A549 (cell line): ENCODE data around the gene RBCK1. TPM values are rescaled to one million over a fixed set of nuclear protein-coding genes. Genes with fewer than 3 reads are reported as not detected.
A peak's percentile ranks its signal among the peaks of the same experiment; 100 is the strongest.

Source experiments
- ATAC-seq, 2 experiments: fragments of 200-7000 bp in 1 of 2; fragments of >200 bp in 1 of 2; cut with Nextera tagmentation in 1 of 2; cut with Tn5 transposase in 1 of 2; 3 replicates each; pipeline versions ENCODE4 v1.8.0 to v1.9.1; 2018 to 2020; ENCODE audit warnings: mild to moderate bottlenecking in 1 of 2, moderate library complexity in 1 of 2
- CTCF ChIA-PET: fragments of 300-600 bp; sonication (Branson Sonifier 250); formaldehyde crosslinking; extraction: SDS; loops from one replicate; lab custom pipeline; 2021; ENCODE audit warnings: antibody characterized with exemption, inconsistent platforms; lab: Yijun Ruan, JAX
- POLR2A ChIA-PET: fragments of 350-600 bp; formaldehyde crosslinking; extraction: SDS; loops from one replicate; lab custom pipeline; 2021; ENCODE audit warnings: antibody characterized with exemption, inconsistent platforms; lab: Yijun Ruan, JAX
- DNase-seq, 2 experiments: peaks; one replicate each; pipeline versions ENCODE4 v3.0.0 to v3.0.0-alpha.2; 2011 to 2016; ENCODE audit warnings: low read depth in 1 of 2, low spot score in 1 of 2
- FAIRE-seq: peaks from 2 replicates; lab custom pipeline; 2011; peaks lifted over from hg19 to GRCh38; lab: Jason Lieb, UNC
- H3K27ac ChIP-seq, 2 experiments: fragments of >200 bp; sonication (Bioruptor Twin); formaldehyde crosslinking; 3 replicates each; pipeline ENCODE4 v1.5.1; 2016 to 2017
- H3K4me1 ChIP-seq: fragments of >200 bp; sonication (Bioruptor Twin); formaldehyde crosslinking; 3 replicates; pipeline ENCODE4 v1.6.1; 2016
- H3K4me2 ChIP-seq: fragments of >200 bp; sonication (Bioruptor Twin); formaldehyde crosslinking; 3 replicates; pipeline ENCODE4 v1.6.1; 2016
- H3K4me3 ChIP-seq: fragments of >200 bp; sonication (Bioruptor Twin); formaldehyde crosslinking; 3 replicates; pipeline ENCODE4 v1.5.1; 2016
- H3K9me3 ChIP-seq: fragments of >200 bp; sonication (Bioruptor Twin); formaldehyde crosslinking; 3 replicates; pipeline ENCODE4 v1.6.1; 2016
- BHLHE40 ChIP-seq: IDR thresholded peaks from 2 replicates; pipeline ENCODE4 v1.6.1; 2012; ENCODE audit warnings: low read depth, low read length, inconsistent platforms
- CEBPB ChIP-seq, 2 experiments: fragments of >200 bp in 1 of 2; sonication (Bioruptor Twin) in 1 of 2; formaldehyde crosslinking in 1 of 2; IDR thresholded peaks; 2 replicates each; pipeline ENCODE4 v1.6.1; 2012 to 2016
- CHD4 ChIP-seq: fragments of 200-600 bp; sonication (generic); IDR thresholded peaks from 2 replicates; pipeline ENCODE4 v1.6.1; 2016; ENCODE audit warnings: antibody characterized with exemption, mild to moderate bottlenecking, borderline replicate concordance
- EHMT2 ChIP-seq: fragments of 200-600 bp; sonication (generic); IDR thresholded peaks from 2 replicates; pipeline ENCODE4 v1.6.1; 2016; ENCODE audit warnings: antibody characterized with exemption, low read depth, mild to moderate bottlenecking, moderate library complexity
- EP300 ChIP-seq, 2 experiments: fragments of >200 bp; sonication (Bioruptor Twin); formaldehyde crosslinking; IDR thresholded peaks; 2 replicates in 1 of 2; 3 replicates in 1 of 2; pipeline ENCODE4 v1.6.1; 2016 to 2017
- ESRRA ChIP-seq: fragments of 150-350 bp; IDR thresholded peaks from 2 replicates; pipeline ENCODE4 v1.6.1; 2014; ENCODE audit warnings: mild to moderate bottlenecking, low read length, borderline replicate concordance
- FOXS1 ChIP-seq: fragments of 250-450 bp; sonication (Bioruptor Pico); IDR thresholded peaks from 2 replicates; pipeline ENCODE4 v1.5.0; 2020; ENCODE audit warnings: mild to moderate bottlenecking, moderate library complexity
- GATA3 ChIP-seq: IDR thresholded peaks from 2 replicates; pipeline ENCODE4 v1.6.1; 2012; ENCODE audit warnings: borderline replicate concordance
- HEYL ChIP-seq: fragments of 250-450 bp; sonication (Bioruptor Pico); IDR thresholded peaks from 2 replicates; pipeline ENCODE4 v1.8.0; 2021; ENCODE audit warnings: mild to moderate bottlenecking, moderate library complexity
- HOXA7 ChIP-seq: fragments of 250-450 bp; sonication (Bioruptor Pico); IDR thresholded peaks from 2 replicates; pipeline ENCODE4 v1.5.0; 2020; ENCODE audit warnings: mild to moderate bottlenecking, moderate library complexity
- HOXB13 ChIP-seq: fragments of 250-450 bp; sonication (Bioruptor Pico); IDR thresholded peaks from 2 replicates; pipeline ENCODE4 v1.5.0; 2020; ENCODE audit warnings: low read depth, mild to moderate bottlenecking, moderate library complexity
- HOXB5 ChIP-seq: fragments of 250-450 bp; sonication (Bioruptor Pico); IDR thresholded peaks from 2 replicates; pipeline ENCODE4 v1.5.0; 2020; ENCODE audit warnings: mild to moderate bottlenecking, moderate library complexity
- JUN ChIP-seq, 2 experiments: fragments of >200 bp; sonication (Bioruptor Twin); formaldehyde crosslinking; IDR thresholded peaks; 2 replicates in 1 of 2; 3 replicates in 1 of 2; pipeline ENCODE4 v1.6.1; 2016 to 2017
- KDM5A ChIP-seq: fragments of 200-600 bp; sonication (generic); IDR thresholded peaks from 2 replicates; pipeline ENCODE4 v1.6.1; 2016; ENCODE audit warnings: antibody characterized with exemption, mild to moderate bottlenecking
- MAZ ChIP-seq: fragments of 150-350 bp; IDR thresholded peaks from 2 replicates; pipeline ENCODE4 v1.6.1; 2014; ENCODE audit warnings: antibody characterized with exemption, low read depth, low read length, borderline replicate concordance
- POLR2A ChIP-seq: IDR thresholded peaks from 2 replicates; pipeline ENCODE4 v1.6.1; 2012; ENCODE audit warnings: mild to moderate bottlenecking, low read length
- POLR2AphosphoS2 ChIP-seq: conservative IDR thresholded peaks from 2 replicates; pipeline ENCODE4 v1.6.1; 2012; ENCODE audit warnings: low read length, improper control_type of control experiment, inconsistent platforms
- RAD21 ChIP-seq, 2 experiments: fragments of >200 bp in 1 of 2; sonication (Bioruptor Twin) in 1 of 2; formaldehyde crosslinking in 1 of 2; IDR thresholded peaks in 1 of 2; conservative IDR thresholded peaks in 1 of 2; 2 replicates in 1 of 2; 3 replicates in 1 of 2; pipeline ENCODE4 v1.6.1; 2012 to 2018; ENCODE audit warnings: inconsistent platforms in 1 of 2
- RNF2 ChIP-seq: fragments of 200-600 bp; sonication (generic); IDR thresholded peaks from 2 replicates; pipeline ENCODE4 v1.6.1; 2016; ENCODE audit warnings: low read depth, mild to moderate bottlenecking, antibody characterized with exemption, moderate library complexity, borderline replicate concordance
- SREBF2 ChIP-seq: fragments of 450-650 bp; IDR thresholded peaks from 2 replicates; pipeline ENCODE4 v1.6.1; 2014; ENCODE audit warnings: mild to moderate bottlenecking, moderate library complexity
- ZFP36 ChIP-seq: fragments of 450-650 bp; IDR thresholded peaks from 2 replicates; pipeline ENCODE4 v1.6.1; 2014; ENCODE audit warnings: borderline replicate concordance; ENCODE audit not compliant: partially characterized antibody
- ZSCAN20 ChIP-seq: fragments of 250-450 bp; sonication (Bioruptor Pico); IDR thresholded peaks from 2 replicates; pipeline ENCODE4 v1.8.0; 2022; ENCODE audit warnings: mild to moderate bottlenecking, moderate library complexity
- WGBS: methylation state at CpG from one replicate; pipeline ENCODE4 v1.1.6; 2017; ENCODE audit errors: missing lambda C conversion rate; 5-methylcytosine and 5-hydroxymethylcytosine counted together
- polyA plus RNA-seq, 4 experiments: library from polyadenylated mRNA; depleted of rRNA in 3 of 4; stranded (reverse); fragments of >200 nt; fragmentation: RNase III in 1 of 4; extraction: RNeasy Plus Mini Kit Qiagen cat#74134 plus additional on column Dnase treatment in 1 of 4; gene quantifications; 2 replicates in 3 of 4; 3 replicates in 1 of 4; pipeline ENCODE4 v1.2.3, GENCODE V29; 2011 to 2017
- TF ChIP-seq, protein P1 (sequence below): fragments of >200 bp; sonication (Bioruptor Twin); formaldehyde crosslinking; IDR thresholded peaks from 3 replicates; pipeline ENCODE4 v1.6.1; 2016
- TF ChIP-seq, protein P2 (sequence below): IDR thresholded peaks from 2 replicates; pipeline ENCODE4 v1.6.1; 2012; ENCODE audit warnings: low read depth, borderline replicate concordance
- TF ChIP-seq, protein P3 (sequence below): fragments of 450-650 bp; IDR thresholded peaks from 2 replicates; pipeline ENCODE4 v1.6.1; 2014; ENCODE audit warnings: antibody characterized with exemption
- TF ChIP-seq, protein P4 (sequence below): fragments of >200 bp; sonication (Bioruptor Twin); formaldehyde crosslinking; IDR thresholded peaks from 3 replicates; pipeline ENCODE4 v1.5.1; 2016

RBCK1 gene
- polyA plus RNA-seq, 2 of the 4 experiments (the other 2 are of a cell fraction), result 117 to 222 TPM

DNA sequence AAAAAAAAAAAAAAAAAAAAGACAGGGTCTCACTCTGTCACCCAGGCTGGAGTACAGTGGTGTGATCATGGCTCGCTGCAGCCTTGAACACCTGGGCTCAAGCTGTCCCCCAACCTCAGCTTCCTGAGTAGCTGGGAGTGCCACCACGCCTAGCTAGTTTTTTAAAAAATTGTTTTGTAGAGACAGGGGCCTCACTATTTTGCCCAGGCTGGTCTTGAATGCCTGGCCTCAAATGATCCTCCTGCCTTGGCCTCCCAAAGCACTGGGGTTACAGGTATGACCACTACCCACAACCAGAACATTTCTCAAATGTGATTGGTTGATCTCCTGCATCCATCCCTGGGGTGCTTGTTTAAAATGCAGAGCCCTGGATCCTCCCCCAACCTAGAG is 5.6 kb upstream of the RBCK1 start:
- FAIRE-seq, result no peak
- POLR2A ChIA-PET, result interaction anchor here (5.6 kb wide), 1 partner anchor 18 kb away, joined by 106 read pairs; the partner anchor contains the start of gene TRIB3
- ATAC-seq, result no peak
- 91% methylated on average over 2 of the region's 2 CpGs for WGBS
- TF ChIP-seq SREBF2, result no peak
- no peak for TF ChIP-seq BHLHE40
- H3K4me1 ChIP-seq, result peaks cover 42% of the 10 kb centered on the region
- peak overlapping the region; percentile 65 for H3K4me2 ChIP-seq
- peak overlapping the region; percentile 93 to 99 for H3K27ac ChIP-seq
- CTCF ChIA-PET, result interaction anchor here (0.8 to 15.4 kb wide), 10 partner anchors 10 to 136 kb away, joined by 3 to 160 read pairs (median 6); partner anchors contain the start of gene TRIB3
- no peak overlapping the region for H3K4me3 ChIP-seq
- DNase-seq, result no peak
- peaks cover 15% of the 10 kb centered on the region for H3K9me3 ChIP-seq

DNA sequence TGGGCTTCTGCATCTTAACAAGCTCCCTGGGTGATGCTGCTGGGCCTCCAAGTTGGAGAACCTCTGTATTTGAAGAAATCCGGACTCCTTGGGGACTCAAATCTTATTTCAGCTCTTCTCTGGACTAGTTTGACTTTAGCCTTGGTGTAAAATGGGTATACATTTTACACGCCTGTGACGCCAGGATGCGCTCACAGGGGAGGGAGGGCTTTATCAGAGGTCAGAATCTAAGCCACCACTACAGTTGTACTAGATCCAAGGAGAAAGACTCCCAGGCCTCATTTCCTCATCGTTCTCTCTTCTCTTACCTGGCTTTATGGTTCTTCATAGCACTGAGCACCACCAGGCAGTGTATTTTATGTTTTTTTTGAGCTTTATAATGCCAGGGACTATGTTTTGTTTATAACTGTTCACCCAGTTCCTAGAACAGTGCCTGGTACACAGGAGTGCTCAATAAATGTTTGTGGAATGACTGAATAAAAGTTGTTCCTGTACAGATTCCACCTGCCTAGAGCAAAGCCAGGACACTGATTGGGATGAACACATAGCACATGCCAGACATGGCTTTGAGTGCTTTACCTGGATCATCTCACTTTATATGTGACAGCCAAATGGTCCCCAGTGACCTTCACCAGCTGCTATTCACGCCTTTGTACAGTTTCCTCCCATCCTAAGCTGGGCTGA is 5.1 kb upstream of the RBCK1 start:
- H3K4me1 ChIP-seq, result peaks cover 42% of the 10 kb centered on the region
- H3K9me3 ChIP-seq, result peaks cover 15% of the 10 kb centered on the region
- FAIRE-seq (no peak), DNase-seq (no peak), ATAC-seq (no peak)
- ChIA-PET POLR2A (interaction anchor here (5.6 kb wide), 1 partner anchor 19 kb away, joined by 106 read pairs; the partner anchor contains the start of gene TRIB3), CTCF (interaction anchor here (0.8 to 15.4 kb wide), 12 partner anchors 10 to 136 kb away, joined by 3 to 160 read pairs (median 4); partner anchors contain the start of gene TRIB3)
- no peak overlapping the region; the same call in 1 of the 3 replicates for H3K4me2 ChIP-seq
- WGBS, result 82% methylated on average over 6 of the region's 6 CpGs
- no peak overlapping the region for H3K4me3 ChIP-seq
- TF ChIP-seq POLR2AphosphoS2, result no peak
- TF ChIP-seq ZSCAN20 (CRISPR knock-in tag), result no peak
- no peak for TF ChIP-seq HOXB5
- TF ChIP-seq EP300 (IDR thresholded peaks at IDR 0.05), result no peak
- no peak for TF ChIP-seq ESRRA
- TF ChIP-seq, protein P1, sequence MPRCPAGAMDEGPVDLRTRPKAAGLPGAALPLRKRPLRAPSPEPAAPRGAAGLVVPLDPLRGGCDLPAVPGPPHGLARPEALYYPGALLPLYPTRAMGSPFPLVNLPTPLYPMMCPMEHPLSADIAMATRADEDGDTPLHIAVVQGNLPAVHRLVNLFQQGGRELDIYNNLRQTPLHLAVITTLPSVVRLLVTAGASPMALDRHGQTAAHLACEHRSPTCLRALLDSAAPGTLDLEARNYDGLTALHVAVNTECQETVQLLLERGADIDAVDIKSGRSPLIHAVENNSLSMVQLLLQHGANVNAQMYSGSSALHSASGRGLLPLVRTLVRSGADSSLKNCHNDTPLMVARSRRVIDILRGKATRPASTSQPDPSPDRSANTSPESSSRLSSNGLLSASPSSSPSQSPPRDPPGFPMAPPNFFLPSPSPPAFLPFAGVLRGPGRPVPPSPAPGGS, result no peak
- no peak for TF ChIP-seq HOXA7
- no peak for TF ChIP-seq KDM5A
- TF ChIP-seq JUN (IDR thresholded peaks at IDR 0.05), result no peak
- no peak for TF ChIP-seq FOXS1 (CRISPR knock-in tag)
- no peak for TF ChIP-seq EHMT2
- TF ChIP-seq, protein P2, sequence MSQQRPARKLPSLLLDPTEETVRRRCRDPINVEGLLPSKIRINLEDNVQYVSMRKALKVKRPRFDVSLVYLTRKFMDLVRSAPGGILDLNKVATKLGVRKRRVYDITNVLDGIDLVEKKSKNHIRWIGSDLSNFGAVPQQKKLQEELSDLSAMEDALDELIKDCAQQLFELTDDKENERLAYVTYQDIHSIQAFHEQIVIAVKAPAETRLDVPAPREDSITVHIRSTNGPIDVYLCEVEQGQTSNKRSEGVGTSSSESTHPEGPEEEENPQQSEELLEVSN, result no peak
- no peak for TF ChIP-seq POLR2A
- no peak for TF ChIP-seq HEYL (CRISPR knock-in tag)
- no peak for TF ChIP-seq RNF2
- no peak for TF ChIP-seq SREBF2
- TF ChIP-seq BHLHE40, result no peak
- no peak for TF ChIP-seq GATA3
- no peak for TF ChIP-seq ZFP36
- TF ChIP-seq, protein P3, sequence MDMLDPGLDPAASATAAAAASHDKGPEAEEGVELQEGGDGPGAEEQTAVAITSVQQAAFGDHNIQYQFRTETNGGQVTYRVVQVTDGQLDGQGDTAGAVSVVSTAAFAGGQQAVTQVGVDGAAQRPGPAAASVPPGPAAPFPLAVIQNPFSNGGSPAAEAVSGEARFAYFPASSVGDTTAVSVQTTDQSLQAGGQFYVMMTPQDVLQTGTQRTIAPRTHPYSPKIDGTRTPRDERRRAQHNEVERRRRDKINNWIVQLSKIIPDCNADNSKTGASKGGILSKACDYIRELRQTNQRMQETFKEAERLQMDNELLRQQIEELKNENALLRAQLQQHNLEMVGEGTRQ, result no peak
- TF ChIP-seq, all 56 proteins: peak for 0
- H3K27ac ChIP-seq, result peak overlapping the region; percentile 93 to 99

DNA sequence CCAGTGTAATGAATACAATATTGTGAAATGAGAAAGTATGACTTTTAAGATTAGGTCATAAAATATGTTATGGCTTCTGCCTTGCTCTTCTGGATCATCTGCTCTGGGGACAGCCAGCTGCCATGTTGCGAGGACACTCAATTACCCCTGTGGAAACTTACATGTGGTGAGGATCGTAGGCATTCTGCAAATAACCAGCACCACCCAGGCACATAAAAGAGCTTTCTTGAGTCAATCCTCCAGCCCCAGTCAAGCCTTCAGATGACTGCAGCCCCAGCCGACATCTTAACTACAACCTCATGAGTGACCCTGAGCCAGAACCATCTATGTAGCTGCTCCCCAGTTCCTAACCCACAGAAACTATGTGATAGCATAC is 4.5 kb upstream of the RBCK1 start:
- Histone ChIP-seq H3K27ac (peak overlapping the region; percentile 93 to 99), H3K4me3 (no peak overlapping the region), H3K9me3 (peaks cover 15% of the 10 kb centered on the region), H3K4me1 (peaks cover 42% of the 10 kb centered on the region), H3K4me2 (no peak overlapping the region)
- ChIA-PET CTCF (interaction anchor here (0.9 to 15.4 kb wide), 12 partner anchors 9 to 137 kb away, joined by 3 to 160 read pairs (median 4); partner anchors contain the start of gene TRIB3), POLR2A (no interaction called here)
- WGBS, result 88% methylated on average over 3 of the region's 3 CpGs
- no peak for DNase-seq
- FAIRE-seq, result peak; percentile 51
- no peak for ATAC-seq
- TF ChIP-seq CEBPB (IDR thresholded peaks at IDR 0.05), result no peak
- TF ChIP-seq, protein P4, sequence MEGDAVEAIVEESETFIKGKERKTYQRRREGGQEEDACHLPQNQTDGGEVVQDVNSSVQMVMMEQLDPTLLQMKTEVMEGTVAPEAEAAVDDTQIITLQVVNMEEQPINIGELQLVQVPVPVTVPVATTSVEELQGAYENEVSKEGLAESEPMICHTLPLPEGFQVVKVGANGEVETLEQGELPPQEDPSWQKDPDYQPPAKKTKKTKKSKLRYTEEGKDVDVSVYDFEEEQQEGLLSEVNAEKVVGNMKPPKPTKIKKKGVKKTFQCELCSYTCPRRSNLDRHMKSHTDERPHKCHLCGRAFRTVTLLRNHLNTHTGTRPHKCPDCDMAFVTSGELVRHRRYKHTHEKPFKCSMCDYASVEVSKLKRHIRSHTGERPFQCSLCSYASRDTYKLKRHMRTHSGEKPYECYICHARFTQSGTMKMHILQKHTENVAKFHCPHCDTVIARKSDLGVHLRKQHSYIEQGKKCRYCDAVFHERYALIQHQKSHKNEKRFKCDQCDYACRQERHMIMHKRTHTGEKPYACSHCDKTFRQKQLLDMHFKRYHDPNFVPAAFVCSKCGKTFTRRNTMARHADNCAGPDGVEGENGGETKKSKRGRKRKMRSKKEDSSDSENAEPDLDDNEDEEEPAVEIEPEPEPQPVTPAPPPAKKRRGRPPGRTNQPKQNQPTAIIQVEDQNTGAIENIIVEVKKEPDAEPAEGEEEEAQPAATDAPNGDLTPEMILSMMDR, result no peak
- no peak for TF ChIP-seq RAD21 (conservative IDR thresholded peaks at IDR 0.05 in 1 of 2, IDR thresholded peaks at IDR 0.05 in 1 of 2)
- no peak for TF ChIP-seq EHMT2
- TF ChIP-seq HOXB13 (CRISPR knock-in tag), result no peak
- no peak for TF ChIP-seq MAZ
- no peak for TF ChIP-seq CHD4
